Osteoblast (primary cell): ENCODE measurements around the gene NRXN2. TPM values are rescaled to one million over a fixed set of nuclear protein-coding genes. Genes with fewer than 3 reads are reported as not detected.
A peak's percentile ranks its signal among the peaks of the same experiment; 100 is the strongest.

Experiments
- DNase-seq: peaks from one replicate; pipeline ENCODE4 v3.0.0; 2011; ENCODE audit warnings: low spot score, mixed read lengths; ENCODE audit not compliant: insufficient read length; ENCODE audit errors: missing footprints
- H2AFZ ChIP-seq: 2 replicates; pipeline ENCODE4 v1.6.0; 2011; ENCODE audit warnings: mild to moderate bottlenecking, low read length
- H3K27ac ChIP-seq: 2 replicates; pipeline ENCODE4 v1.5.1; 2011; ENCODE audit warnings: mild to moderate bottlenecking, low read depth, low read length, moderate library complexity
- H3K27me3 ChIP-seq: 2 replicates; pipeline ENCODE4 v1.6.0; 2012; ENCODE audit warnings: mild to moderate bottlenecking, control low read depth, inconsistent platforms, low read length, moderate library complexity; ENCODE audit not compliant: insufficient read depth
- H3K36me3 ChIP-seq: 2 replicates; pipeline ENCODE4 v1.5.1; 2011; ENCODE audit warnings: mild to moderate bottlenecking, low read length, control low read depth, moderate library complexity; ENCODE audit not compliant: insufficient read depth
- H3K4me1 ChIP-seq: 2 replicates; pipeline ENCODE4 v1.5.1; 2011; ENCODE audit warnings: mild to moderate bottlenecking, low read length, control low read depth, moderate library complexity; ENCODE audit not compliant: insufficient read depth
- H3K4me2 ChIP-seq: 2 replicates; pipeline ENCODE4 v1.6.0; 2011; ENCODE audit warnings: mild to moderate bottlenecking, low read length; ENCODE audit not compliant: insufficient read depth
- H3K4me3 ChIP-seq: fragments of 200-600 bp; sonication (generic); 3 replicates; pipeline ENCODE4 v1.5.1; 2012; ENCODE audit warnings: mild to moderate bottlenecking, low read length, inconsistent platforms; ENCODE audit not compliant: insufficient read depth
- H3K79me2 ChIP-seq: 2 replicates; pipeline ENCODE4 v1.6.0; 2012; ENCODE audit warnings: mild to moderate bottlenecking, low read length, control low read depth, inconsistent platforms; ENCODE audit not compliant: insufficient read depth
- H3K9me3 ChIP-seq: 2 replicates; pipeline ENCODE4 v1.5.1; 2011; ENCODE audit warnings: low read depth, low read length, control low read depth
- H4K20me1 ChIP-seq: 2 replicates; pipeline ENCODE4 v1.6.0; 2012; ENCODE audit warnings: mild to moderate bottlenecking, low read length, control low read depth; ENCODE audit not compliant: insufficient read depth
- CTCF ChIP-seq: IDR thresholded peaks from 2 replicates; pipeline ENCODE4 v1.5.1; 2011; ENCODE audit warnings: mild to moderate bottlenecking, low read depth, low read length, moderate library complexity; ENCODE audit errors: extremely low read depth
- total RNA-seq: library from RNA; depleted of rRNA; stranded (reverse); fragments of >200 nt; gene quantifications from 2 replicates; pipeline ENCODE4 v1.2.3, GENCODE V29; 2012

NRXN2 gene
- total RNA-seq, 1 donor = 90.1 TPM

- Histone ChIP-seq H3K27me3 (peaks cover 55% of the 10 kb centered on the region), H3K79me2 (no peaks in the 10 kb centered on the region), H3K4me1 (peaks cover 3% of the 10 kb centered on the region), H4K20me1 (no peaks in the 10 kb centered on the region), H3K27ac (no peak overlapping the region), H3K4me3 (no peak overlapping the region), H3K36me3 (no peaks in the 10 kb centered on the region), H3K4me2 (no peak overlapping the region), H2AFZ (no peak overlapping the region), H3K9me3 (no peaks in the 10 kb centered on the region)
- TF ChIP-seq CTCF = no peak
- no peak for DNase-seq
Observed at GRCh38 chr11:64715110-64715509, 7.9 kb downstream of the NRXN2 start.

- TF ChIP-seq CTCF = no peak
- Histone ChIP-seq H3K4me3 (no peak overlapping the region), H3K79me2 (no peaks in the 10 kb centered on the region), H3K4me2 (no peak overlapping the region), H3K4me1 (peaks cover 3% of the 10 kb centered on the region), H3K9me3 (no peaks in the 10 kb centered on the region), H3K27me3 (peaks cover 52% of the 10 kb centered on the region), H3K36me3 (no peaks in the 10 kb centered on the region), H4K20me1 (no peaks in the 10 kb centered on the region), H3K27ac (no peak overlapping the region), H2AFZ (no peak overlapping the region)
- DNase-seq = no peak
Observed at GRCh38 chr11:64714666-64715065, 8.3 kb downstream of the NRXN2 start.

- peaks cover 3% of the 10 kb centered on the region for H3K4me1 ChIP-seq
- no peaks in the 10 kb centered on the region for H4K20me1 ChIP-seq
- no peak overlapping the region for H2AFZ ChIP-seq
- peak; percentile 86 for DNase-seq
- no peaks in the 10 kb centered on the region for H3K79me2 ChIP-seq
- no peak for TF ChIP-seq CTCF
- no peaks in the 10 kb centered on the region for H3K36me3 ChIP-seq
- no peak overlapping the region for H3K4me2 ChIP-seq
- peaks cover 55% of the 10 kb centered on the region for H3K27me3 ChIP-seq
- H3K27ac ChIP-seq = no peak overlapping the region
- no peaks in the 10 kb centered on the region for H3K9me3 ChIP-seq
- H3K4me3 ChIP-seq = no peak overlapping the region
Observed at GRCh38 chr11:64713781-64714363, 9.1 kb downstream of the NRXN2 start.

GRCh38 chr11:64713016-64713707, 9.8 kb downstream of the NRXN2 start:
- Histone ChIP-seq H2AFZ (no peak overlapping the region), H3K36me3 (no peaks in the 10 kb centered on the region), H3K4me1 (peaks cover 3% of the 10 kb centered on the region), H3K79me2 (no peaks in the 10 kb centered on the region), H3K27me3 (peaks cover 55% of the 10 kb centered on the region), H4K20me1 (no peaks in the 10 kb centered on the region), H3K9me3 (no peaks in the 10 kb centered on the region), H3K4me2 (no peak overlapping the region), H3K27ac (no peak overlapping the region), H3K4me3 (no peak overlapping the region)
- peak; percentile 90 for DNase-seq
- no peak for TF ChIP-seq CTCF
